Umbilical cord (tissue), 2 donors: ENCODE measurements around the gene MFF. TPM values are rescaled to one million over a fixed set of nuclear protein-coding genes. Genes with fewer than 3 reads are reported as not detected.
"Not testable (repeated sequence)": the region's sequence is repeated elsewhere in the genome, so short reads cannot be mapped to it uniquely, and the experiment has no call there.

Experiments used
- DNase-seq: peaks from one replicate; pipeline ENCODE4 v3.0.0-alpha.2; 2015; ENCODE audit warnings: low spot score
- total RNA-seq: library from RNA; depleted of rRNA; stranded (reverse); fragments of >200 nt; gene quantifications from one replicate; pipeline ENCODE4 v1.2.3, GENCODE V29; 2014; ENCODE audit warnings: low replicate concordance; ENCODE audit not compliant: insufficient read depth

The MFF gene
- total RNA-seq, 1 donor from 2014 or later, result 94.6 TPM

DNA sequence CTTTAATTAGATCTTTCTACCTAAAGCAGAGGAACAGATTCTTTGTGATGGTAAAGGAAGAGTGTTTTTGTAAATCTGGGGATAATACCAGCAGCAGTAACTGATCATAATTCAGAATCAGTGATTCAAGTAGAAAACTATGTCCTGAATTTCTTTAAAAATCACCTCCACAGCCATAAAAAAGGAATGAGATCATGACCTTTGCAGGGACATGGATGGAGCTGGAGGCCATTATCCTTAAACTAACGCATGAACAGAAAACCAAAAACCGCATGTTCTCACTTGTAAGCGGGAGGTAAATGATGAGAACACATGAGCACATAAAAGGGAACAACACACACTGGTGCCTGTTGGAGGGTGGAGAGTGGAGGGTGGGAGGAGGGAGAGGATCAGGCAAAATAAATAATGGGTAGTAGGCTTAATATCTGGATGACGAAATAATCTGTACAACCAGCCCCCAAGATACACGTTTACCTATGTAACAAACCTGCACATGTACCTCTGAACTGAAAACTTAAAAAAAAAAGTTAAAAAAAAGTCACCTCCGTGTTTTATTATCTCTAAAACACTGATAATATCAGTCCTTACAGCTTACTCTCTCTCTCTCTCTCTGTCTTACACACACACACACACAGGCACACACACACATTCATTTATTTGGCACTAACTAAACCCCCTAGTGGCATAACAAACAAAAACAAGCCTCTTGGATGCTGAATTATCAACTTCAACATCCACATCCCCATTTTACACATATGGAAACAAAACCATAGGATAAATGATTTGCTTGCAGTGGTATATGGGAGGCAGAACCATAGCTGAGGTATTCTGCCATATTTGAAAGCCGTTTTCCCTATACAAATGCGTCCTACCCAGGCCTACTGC, 52.7 kb downstream of the MFF start:
- DNase-seq, result no peak

DNA sequence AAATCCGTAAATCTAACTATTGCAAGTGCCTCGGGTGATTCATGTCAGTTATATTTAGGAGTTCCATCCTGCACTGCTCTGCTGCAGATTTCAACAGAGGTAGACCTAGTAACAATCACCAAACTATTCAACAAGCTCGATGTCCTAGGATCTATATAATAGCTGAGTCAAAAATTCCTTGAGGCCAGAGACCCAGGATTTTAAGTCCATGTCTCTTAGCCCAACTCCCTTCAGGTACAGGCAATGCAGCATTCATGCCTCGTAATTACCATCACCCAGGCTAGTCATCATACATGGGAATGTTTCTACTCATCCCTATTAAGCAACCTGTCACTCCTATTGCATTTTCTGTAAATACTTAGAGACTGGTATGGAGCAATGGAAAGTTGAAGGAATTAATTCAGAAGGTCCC, 53.3 kb downstream of the MFF start:
- no peak for DNase-seq

DNA sequence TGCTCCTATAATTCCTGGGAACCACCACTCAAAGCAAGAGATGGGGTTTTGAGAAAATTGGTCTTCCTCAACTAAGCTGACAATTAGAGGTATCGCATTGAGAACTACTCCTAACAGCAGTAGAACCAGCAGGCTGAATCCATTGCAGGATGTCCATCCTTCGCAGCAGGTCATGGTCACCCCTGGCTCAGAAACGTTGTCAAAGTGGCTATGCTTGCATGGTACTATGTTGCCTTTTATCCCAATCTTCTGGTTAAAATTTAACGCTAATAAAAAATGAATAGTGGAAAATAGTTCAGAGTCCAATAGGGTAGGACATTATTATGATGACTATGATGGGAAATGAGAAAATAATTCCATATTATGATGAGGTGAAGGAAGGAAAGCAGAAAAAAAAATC, 54.0 kb downstream of the MFF start, which contains the start of gene TM4SF20:
Gene TM4SF20, minus strand, starts transcription at position 212 of the 400 bp plus-strand sequence. Its CDS starts 38 bp downstream, at position 174.
- DNase-seq, result no peak

DNA sequence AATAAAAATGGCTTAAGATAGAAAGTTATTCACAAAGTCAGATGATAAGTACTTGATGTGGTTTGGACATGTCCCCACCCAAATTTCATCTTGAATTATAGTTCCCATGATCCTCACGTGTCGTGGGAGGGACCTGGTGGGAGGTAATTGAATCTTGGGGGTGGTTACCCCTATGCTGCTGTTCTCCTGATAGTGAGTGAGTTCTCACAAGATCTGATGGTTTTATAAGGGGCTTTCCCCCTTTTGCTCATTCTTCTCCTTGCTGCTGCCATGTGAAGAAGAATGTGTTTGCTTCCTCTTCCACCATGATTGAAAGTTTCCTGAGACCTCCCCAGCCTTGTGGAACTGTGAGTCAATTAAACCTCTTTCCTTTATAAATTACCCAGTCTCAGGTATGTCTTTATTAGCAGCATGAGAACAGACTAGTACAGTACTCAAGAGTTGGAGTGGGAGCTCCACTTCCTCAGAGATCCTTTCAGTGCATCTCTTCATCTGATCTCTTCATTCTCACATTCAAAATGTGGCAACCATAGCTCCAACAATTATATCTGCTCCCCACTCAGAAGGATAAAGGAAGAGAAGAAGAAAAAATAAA, 57.3 kb downstream of the MFF start:
- not testable (repeated sequence) for DNase-seq

DNA sequence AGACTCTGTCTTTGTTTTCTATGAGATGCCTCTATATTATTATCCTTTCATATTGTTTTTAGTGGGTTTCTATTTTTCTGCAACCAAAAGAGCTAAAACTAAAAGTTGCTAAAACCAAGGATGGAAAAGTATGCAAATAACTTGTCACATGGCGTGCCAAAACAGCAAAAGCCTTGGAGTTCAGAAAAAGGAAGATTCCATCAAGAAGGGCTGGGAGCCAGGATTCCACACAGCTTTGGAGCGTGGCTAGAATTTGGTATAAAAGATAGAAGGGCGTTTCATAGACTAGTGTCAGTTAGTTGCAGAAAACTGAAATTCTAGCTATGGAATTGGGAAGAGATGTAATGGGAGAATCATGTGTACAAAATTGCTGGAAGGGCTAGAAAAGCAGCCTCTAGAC, 58.6 kb downstream of the MFF start:
- no peak for DNase-seq

DNA sequence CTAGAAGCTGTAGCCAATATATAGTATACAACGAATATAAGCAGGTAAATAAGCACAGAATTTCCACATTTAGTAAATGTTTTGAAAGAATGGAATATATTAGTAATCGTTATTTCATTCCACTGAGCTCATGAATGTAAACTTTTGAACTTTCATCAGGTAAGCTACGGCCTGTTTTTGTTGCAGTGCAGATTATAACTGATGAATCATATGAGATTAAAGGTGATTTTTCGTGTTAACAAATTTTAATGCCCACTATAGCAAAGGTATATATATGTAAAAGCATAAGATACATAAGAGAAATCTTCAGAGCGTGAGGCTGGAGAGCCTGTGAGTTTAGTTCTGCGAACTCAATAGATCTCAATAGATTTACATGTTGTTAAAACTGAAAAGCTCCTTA, 61.6 kb downstream of the MFF start:
- no peak for DNase-seq

DNA sequence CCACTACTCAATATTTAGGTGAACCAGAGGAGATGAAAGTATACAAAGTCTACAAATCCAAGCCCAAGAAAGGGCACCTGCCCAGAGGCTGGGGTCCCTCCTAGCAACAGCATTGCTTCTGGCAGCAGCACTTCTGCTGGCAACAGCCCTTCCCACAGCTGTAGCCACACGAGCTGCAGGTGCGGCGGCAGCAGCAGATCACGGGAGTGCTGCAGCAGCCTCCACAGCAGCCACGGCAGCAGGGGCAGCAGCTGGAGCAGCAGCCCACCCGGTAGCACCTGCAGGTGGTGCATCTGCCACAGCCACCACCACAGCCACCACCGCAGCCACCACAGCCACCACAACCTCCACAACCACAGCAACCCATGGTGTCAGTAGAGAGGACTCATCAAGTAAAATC, 62.5 kb downstream of the MFF start, which contains the start of gene SCYGR1:
Gene SCYGR1, minus strand, starts transcription at position 367 of the 400 bp plus-strand sequence. Its CDS starts 0 bp downstream, at position 367.
- not testable (repeated sequence) for DNase-seq

DNA sequence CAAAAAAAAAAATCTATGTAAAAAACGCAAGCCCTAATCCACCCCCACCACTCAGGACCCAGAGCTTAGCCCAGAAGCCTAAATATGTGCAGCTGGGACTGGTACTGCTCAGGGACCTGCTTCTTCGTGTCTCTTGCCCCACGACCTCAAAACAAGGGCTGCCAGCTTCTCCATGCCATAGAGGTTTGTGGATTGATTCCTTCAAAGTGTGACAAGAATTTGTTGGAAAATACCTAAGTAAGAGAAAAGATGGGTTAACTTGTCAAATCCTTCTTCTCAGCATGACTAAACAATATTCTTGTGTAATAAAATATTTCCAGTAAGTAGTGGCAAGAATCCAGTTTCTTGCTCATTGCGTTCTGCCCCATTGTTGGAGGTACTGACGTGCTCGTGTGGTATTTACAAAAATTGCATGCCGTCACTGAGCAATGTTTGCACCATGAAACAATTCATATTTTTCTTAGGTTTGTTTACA, 63.5 kb downstream of the MFF start:
- DNase-seq, result no peak

DNA sequence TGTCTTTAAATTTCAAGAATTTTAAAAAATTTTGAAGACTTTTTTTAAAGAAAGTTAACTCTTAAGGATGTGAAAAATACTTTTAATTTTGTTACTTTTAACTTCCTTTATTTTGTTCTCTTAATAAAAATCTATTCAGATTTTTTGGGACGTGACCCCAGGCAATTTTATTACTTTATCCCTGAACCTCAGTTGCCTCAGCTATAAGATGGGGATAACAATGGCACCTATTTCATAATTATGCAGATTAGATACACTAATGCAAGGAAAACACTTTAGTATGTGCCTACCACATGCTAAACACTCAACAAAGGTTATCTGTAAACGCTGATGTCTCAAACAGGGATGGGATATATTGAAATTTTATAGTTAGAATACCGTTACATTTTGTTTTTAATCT, 64.2 kb downstream of the MFF start:
- no peak for DNase-seq

DNA sequence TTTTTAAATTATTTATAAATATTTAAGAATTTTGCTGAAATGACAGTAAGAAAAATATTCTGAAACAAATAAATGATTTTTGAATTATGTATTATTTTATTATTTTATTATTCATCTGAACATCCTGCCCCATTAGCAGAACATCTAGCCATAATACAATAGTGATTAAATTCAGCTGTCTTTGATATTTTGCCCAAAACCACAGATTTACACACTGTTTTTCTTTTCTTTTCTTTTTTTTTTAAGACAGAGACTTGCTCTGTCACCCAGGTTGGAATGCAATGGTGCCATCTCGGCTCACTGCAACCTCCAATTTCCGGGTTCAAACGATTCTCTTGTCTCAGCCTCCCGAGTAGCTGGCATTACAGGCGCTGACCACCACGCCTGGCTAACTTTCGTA, 64.6 kb downstream of the MFF start:
- DNase-seq, result no peak

DNA sequence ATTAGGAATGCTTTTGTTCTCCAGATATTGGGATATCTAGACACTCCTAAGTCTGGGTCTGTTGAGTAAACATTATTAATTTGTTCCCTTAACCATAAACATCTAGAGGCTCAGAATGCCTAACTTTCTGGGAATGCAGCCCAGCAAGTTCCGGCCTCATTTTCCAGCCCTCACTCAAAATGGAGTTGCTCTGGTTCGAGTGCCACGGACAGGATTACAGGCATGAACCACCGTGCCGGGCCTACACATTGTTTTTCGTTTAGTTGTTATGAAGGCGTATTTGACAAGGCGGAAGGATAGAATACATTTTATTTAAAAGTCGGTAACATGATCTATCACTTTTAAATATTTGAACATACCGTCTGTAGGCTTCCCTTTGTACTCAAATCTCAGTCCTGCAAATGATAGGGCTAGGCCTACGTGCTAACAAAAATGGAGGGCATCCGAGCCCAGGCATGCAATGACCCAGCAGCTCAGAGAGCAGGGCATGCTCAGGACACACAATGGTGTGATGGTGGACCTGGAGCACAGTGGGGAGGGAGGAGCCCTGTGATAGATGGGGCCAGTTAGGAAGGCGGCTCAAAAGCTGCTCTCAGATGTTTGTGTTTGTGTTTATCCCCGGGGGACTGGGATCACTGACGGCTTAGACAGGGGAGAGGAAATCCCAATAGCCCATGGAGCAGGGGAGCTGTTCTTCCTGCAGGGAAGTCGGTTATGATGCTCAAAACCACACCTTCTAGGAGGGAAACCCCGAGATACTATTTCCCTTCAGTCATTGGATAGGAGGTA, 65.6 kb downstream of the MFF start:
- no peak for DNase-seq

DNA sequence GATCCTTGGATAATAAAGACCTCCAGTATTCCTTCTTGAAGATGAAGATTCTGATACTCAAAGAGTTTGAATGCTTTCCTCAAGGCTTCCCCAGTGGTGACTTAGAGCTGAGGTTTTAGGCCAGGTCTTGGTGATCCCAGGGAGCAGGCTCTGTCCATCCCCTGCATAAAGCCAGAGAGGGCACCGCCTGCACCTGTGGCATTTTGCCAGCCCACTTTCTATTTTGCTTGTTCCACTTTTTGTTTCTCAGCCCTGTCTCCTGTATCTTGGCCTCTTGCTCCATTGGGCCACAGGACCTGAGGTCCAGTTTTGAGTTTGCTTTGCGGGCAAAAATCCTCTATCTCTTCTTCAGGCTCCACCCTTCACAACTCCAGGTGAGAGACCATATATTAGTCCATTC, 69.3 kb downstream of the MFF start:
- no peak for DNase-seq

DNA sequence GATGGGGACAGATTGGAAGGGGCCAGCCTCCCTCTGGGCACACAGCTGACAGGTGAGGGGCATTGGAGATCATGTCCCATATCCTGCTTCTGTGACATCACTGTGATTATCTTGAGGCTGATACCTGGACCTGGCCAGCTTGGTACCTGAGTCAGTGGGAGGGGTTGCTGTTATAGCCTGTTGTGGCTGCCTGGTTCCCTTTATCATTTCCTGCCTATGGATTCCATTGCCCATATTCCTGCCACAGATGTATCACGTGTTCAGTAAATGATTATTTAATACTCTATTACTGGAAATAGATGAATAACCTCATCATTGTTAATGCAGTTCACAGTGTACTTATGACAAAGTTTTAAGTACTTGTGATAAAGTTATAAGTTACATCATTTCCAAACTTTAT, 70.5 kb downstream of the MFF start:
- DNase-seq, result no peak

DNA sequence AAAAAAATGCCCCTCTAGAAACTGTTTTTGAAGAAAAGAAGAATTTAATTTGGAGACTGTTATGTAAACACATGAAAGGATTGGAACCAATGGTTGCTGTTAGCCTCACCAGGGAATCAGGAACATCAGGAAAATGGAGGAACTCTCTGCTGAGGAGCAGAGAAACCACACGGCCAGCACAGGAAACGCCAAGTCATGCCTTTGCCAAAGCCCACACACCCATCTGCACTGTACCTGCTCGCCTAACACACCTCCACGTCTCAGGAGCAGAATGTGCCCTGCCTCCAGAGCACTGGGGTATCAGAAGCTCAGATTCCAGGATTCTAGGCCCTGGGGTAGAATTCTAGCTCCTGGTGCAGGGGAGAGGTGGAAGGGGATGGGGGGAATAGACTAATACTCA, 72.5 kb downstream of the MFF start:
- no peak for DNase-seq

DNA sequence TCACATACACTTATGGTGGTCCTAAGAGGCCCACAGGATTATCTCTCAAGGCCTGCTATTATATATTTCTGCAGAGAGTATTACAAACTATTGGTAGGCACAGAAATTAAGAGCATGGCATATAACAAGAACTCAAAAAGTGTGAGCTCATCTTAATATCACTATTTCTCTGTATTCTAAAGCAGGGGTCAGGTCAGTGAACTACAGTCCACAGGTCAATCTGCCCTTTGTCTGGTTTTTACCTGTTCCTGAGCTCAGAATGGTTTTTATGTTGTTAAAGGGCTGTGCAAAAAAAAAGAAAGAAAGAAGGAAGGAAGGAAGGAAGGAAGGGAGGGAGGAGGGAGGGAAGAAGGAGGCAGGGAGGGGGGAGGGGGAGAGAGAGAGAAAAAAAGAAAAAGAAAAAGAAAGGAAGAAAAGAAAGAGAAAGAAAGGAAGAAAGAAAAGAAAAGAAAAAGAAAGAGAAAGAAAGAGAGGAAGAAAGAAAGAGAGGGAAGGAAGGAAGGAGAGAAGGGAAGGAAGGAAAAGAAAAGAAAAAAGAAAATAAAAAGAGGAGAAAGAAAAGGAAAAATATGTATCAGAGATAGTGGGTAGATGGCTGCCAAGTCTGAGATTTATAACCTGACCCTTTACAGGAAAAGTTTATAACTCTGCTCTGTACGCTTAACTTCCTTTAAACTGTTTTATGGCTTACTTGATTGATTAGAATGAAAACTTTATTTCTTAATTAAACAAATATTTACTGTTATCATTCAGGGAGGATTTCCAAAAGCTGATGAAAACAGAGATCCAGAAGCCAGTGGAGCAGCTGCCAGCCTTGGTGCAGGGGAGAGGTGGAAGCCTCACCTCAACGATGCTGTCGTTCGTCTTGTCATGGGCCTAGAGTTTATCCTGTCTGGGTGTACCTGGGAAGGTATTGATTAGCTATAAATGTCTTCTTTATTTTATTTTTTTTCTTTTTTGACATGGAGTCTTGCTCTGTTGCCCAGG, 73.9 kb downstream of the MFF start:
- DNase-seq, result no peak

DNA sequence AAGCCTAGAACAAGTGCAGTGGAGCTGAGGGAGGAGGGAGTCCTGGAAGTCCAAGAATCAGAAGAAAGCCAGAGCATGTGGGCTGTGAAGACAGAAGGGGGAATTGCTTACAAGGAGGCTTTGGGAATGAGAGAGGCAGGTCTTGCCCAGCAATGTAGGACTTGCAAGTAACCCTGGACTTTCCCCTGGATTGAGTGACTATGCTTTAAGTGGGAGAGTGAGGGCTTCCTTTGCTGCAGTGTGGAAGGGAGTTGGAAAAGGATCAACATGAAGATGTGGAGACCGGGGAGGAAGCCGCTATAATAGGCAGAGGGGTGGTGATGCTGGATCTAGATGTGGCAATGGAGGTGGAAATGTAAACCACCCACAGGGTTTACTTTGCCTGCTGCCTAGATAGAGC, 76.5 kb downstream of the MFF start:
- no peak for DNase-seq

DNA sequence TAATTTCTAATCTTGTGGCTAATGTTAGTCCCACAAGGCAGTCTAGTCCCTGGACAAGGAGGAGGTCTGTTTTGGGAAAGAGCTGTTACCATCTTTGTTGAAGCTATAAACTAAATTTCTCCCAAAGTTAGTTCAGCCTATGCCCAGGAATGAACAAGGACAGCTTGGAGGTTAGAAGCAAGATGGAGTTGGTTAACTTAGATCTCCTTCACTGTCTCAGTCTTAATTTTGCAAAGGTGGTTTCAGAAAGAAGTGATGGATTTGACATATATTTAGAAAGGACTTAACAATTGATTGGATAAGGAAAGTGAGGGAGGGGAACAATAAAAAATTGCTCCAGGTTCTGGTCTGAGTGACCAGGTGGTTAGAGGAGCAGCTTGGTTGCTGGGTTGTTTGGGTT, 77.3 kb downstream of the MFF start:
- DNase-seq, result no peak

DNA sequence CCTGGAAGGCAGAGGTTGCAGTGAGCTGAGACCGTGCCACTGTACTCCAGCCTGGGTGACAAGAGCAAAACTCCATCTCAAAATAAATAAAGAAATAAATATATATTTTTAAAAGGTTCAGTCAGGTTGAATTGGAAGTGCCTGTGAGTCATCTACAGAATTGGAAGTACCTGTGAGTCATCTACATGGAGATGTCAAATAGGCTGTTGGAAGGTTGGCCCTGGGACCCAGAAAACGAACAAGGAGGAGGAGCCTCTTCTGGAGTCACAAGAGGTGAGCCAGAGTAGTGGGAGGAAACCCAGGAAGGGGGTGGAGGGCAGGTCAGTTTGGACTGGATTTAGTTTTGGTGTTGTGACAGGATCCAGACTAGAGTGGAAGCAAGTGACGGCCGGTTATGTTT, 77.9 kb downstream of the MFF start:
- no peak for DNase-seq

DNA sequence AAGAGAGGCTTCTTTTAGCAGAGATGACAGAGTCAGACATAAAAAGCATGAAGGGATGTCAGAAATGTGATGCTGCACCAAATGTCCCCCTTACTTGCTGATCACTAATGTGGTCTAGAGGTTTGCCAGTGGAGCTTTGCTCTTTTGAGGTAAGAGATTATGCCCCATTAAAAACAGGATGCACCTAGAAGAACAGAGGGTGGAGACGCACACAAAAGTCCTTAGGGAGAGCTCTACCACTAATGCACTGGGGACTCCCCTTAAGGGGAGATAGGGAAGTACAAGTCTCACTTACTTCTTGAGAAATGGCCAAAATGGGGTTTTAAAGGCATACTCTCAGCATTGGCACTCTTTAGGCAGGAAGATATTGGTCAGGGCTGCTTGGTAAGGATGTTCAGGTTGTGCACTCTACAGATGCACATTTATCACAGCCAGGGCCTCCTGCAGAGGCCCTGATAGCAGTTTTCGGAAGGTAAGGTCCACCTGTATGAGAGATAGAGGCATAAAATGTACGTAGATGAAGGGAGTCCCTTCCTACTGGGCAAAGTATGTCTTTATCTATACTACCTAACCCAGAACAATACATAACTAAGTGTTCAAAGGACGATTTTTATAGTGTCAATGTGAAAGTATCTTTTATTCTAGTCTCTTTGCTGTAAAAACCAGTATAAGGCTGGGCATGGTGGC, 79.7 kb downstream of the MFF start:
- no peak for DNase-seq
